Aorta (tissue), 5 donors: ENCODE data around the gene SRC. TPM values are rescaled to one million over a fixed set of nuclear protein-coding genes. Genes with fewer than 3 reads are reported as not detected.

Experiments
- ATAC-seq: fragments of 200-7000 bp; cut with Tn5 transposase; one replicate; pipeline ENCODE4 v1.9.1; 2022; ENCODE audit warnings: moderate library complexity; ENCODE audit not compliant: low FRiP score
- DNase-seq, 2 donors: peaks; one replicate each; pipeline ENCODE4 v3.0.0-alpha.2; 2020
- H3K27ac ChIP-seq, 2 donors: one replicate each; pipeline ENCODE4 v1.5.1; 2013; ENCODE audit warnings: low read length in 2 of 2, mild to moderate bottlenecking in 2 of 2, moderate library complexity in 2 of 2, control low read depth in 1 of 2, inconsistent platforms in 1 of 2, low read depth in 1 of 2
- H3K27me3 ChIP-seq, 2 donors: one replicate each; pipeline ENCODE4 v1.6.1; 2013; ENCODE audit warnings: control low read depth in 1 of 2, low read length in 1 of 2, mild to moderate bottlenecking in 1 of 2, moderate library complexity in 1 of 2; ENCODE audit not compliant: insufficient read depth in 2 of 2, control insufficient read depth in 1 of 2
- H3K36me3 ChIP-seq, 2 donors: one replicate each; pipeline ENCODE4 v1.6.1; 2013; ENCODE audit warnings: control low read depth in 1 of 2, low read length in 1 of 2, mild to moderate bottlenecking in 1 of 2; ENCODE audit not compliant: insufficient read depth in 2 of 2, control insufficient read depth in 1 of 2
- H3K4me1 ChIP-seq, 2 donors: one replicate each; pipeline ENCODE4 v1.6.1; 2013; ENCODE audit warnings: low read length in 2 of 2, control low read depth in 1 of 2, mild to moderate bottlenecking in 1 of 2, moderate library complexity in 1 of 2; ENCODE audit not compliant: insufficient read depth in 2 of 2, control insufficient read depth in 1 of 2
- H3K4me3 ChIP-seq, 2 donors: one replicate each; pipeline ENCODE4 v1.5.1; 2013; ENCODE audit warnings: low read length in 2 of 2, control low read depth in 1 of 2, mild to moderate bottlenecking in 1 of 2
- H3K9me3 ChIP-seq: one replicate; pipeline ENCODE4 v1.6.1; 2013; ENCODE audit warnings: mild to moderate bottlenecking, low read length; ENCODE audit not compliant: control insufficient read depth
- WGBS, 2 donors: extraction: QIAGEN DNeasy Blood & Tissue Kit; methylation state at CpG; one replicate each; pipeline ENCODE4 v1.1.7; 2013; 5-methylcytosine and 5-hydroxymethylcytosine counted together
- intact Hi-C, 2 donors: fragments of 100-400 bp; cut with DNase I; formaldehyde crosslinking; loops; one replicate each; pipeline versions ENCODE4 v1.14.2 to v1.15.0; 2022
- polyA plus RNA-seq, 2 donors: library from polyadenylated mRNA; stranded (reverse); fragments of 200-250 nt; gene quantifications; one replicate each; pipeline ENCODE4 v1.2.3, GENCODE V29; 2013
- total RNA-seq, 2 donors: library from RNA; stranded (reverse); fragmentation: NEBNext Ultra II Directional; extraction: Animal tissue kit (Norgen Biotek cat#: 25700); gene quantifications; one replicate each; pipeline ENCODE4 v1.2.1, GENCODE V29; 2021
- donor health status: healthy with polysubstance abuse.
- donor health status: Bipolar disorder and iron deficiency.
- donor health status: DM: no; HTN: no; CAD: no.
- donor health status: DM: no; HTN: no; CAD: no.
- donor health status: DM: yes; HTN: yes; CAD: no.

Gene SRC
- total and polyA plus RNA-seq, 4 donors = 16.7 to 72.4 (median 41.2) TPM

DNA sequence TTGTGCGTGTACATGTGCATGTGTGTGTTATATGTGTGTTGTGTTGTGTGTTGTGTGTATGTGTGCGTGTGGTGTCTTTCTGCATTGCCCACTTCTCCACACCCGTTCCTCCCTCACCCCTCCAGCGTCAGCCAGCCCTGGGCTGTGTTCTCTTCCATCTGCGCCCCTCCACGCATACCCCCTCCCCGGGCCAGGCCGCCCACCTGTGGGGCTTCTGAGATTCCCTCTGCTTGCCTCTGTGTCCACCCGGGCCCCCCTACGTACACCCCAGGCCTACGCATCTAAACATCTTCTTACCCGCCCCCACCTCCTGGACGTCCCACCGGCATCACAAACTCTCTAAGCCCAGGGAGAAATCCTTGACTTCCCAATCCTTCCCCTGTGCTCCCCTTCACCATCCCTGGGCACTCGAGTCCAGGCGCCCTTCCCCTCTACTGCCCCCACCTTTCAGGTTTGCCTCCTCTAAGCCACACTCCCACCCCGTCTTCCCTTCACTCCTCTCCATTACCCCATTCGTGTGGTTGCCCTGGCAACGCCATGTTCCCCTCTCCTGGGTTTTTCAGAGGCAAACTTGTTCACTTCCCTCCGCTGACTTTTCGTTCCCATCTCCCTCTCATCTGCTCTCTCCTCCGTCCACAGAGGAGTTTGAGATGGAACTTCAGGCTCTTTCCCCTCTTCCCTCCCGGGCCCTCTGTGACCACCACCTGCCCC lies 93.4 kb downstream of the SRC start:
- WGBS, 2 donors = 70 to 71% methylated on average over 22 to 23 of the region's 23 CpGs
- Histone ChIP-seq H3K27ac (no peak overlapping the region), H3K4me1 (no peaks in the 10 kb centered on the region), H3K36me3 (no peaks in the 10 kb centered on the region), H3K4me3 (no peak overlapping the region), H3K9me3 (no peaks in the 10 kb centered on the region), H3K27me3 (no peaks in the 10 kb centered on the region)
- DNase-seq = no peak
- intact Hi-C loops = no loop called here
- ATAC-seq = no peak

DNA sequence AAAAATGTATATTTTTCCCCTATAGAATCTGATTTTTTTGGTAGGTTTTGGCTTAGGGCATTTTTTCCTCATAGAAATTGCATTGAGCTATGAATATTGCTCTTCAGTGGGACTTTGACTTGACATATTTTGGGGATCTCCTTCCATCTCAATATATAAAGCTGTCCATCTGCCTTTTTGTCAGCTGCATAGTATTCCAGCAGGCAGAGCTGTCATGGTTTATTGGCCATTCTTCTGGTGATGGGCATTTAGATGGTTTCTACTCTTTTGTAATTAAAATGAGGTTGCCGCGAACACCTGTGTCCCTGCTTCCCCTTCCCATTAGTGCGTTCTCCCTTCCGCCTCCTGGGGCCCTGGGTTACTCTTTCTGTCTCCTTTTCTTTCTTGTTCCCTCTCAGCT lies 95.1 kb downstream of the SRC start:
- Histone ChIP-seq H3K4me1 (no peaks in the 10 kb centered on the region), H3K4me3 (no peak overlapping the region), H3K36me3 (no peaks in the 10 kb centered on the region), H3K27me3 (no peaks in the 10 kb centered on the region), H3K9me3 (no peaks in the 10 kb centered on the region), H3K27ac (no peak overlapping the region)
- intact Hi-C loops = no loop called here
- DNase-seq (no peak), ATAC-seq (no peak)
- 92 to 97% methylated on average over 4 of the region's 4 CpGs for WGBS, 2 donors

GRCh38 chr20:37442547-37442946 lies 96.6 kb downstream of the SRC start:
- 81% methylated on average over 1 of the region's 1 CpG for WGBS, 2 donors
- no peaks in the 10 kb centered on the region for H3K27me3 ChIP-seq
- intact Hi-C loops = no loop called here
- H3K4me1 ChIP-seq = no peaks in the 10 kb centered on the region
- H3K4me3 ChIP-seq = no peak overlapping the region
- DNase-seq (no peak), ATAC-seq (no peak)
- H3K9me3 ChIP-seq = no peaks in the 10 kb centered on the region
- H3K36me3 ChIP-seq = no peaks in the 10 kb centered on the region
- no peak overlapping the region for H3K27ac ChIP-seq

GRCh38 chr20:37442986-37443385 lies 97.0 kb downstream of the SRC start:
- no peaks in the 10 kb centered on the region for H3K36me3 ChIP-seq
- H3K4me3 ChIP-seq = no peak overlapping the region
- WGBS, 2 donors = 81 to 87% methylated on average over 3 of the region's 3 CpGs
- no peaks in the 10 kb centered on the region for H3K9me3 ChIP-seq
- DNase-seq (no peak), ATAC-seq (no peak)
- no peaks in the 10 kb centered on the region for H3K4me1 ChIP-seq
- intact Hi-C loops = no loop called here
- no peaks in the 10 kb centered on the region for H3K27me3 ChIP-seq
- H3K27ac ChIP-seq = no peak overlapping the region

DNA sequence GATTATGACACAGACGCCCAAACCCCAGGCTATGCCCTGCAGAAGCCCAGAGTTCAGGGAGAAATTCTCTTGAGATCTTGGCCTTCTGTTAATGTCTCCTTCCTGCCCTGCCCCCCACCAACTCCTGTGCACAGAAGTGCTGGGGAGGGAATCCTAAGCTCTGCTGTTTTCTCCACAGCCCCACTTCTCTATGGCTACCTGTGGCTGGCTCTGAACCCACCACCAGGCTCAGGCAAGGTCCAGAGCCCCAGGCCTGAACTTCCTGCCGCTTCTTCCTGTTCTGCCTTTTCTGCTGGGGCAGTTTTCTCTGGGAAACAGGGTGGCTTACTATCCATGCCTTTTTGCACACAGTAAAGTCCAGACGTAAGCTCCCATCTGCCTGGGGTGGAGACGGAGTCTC lies 97.7 kb downstream of the SRC start:
- no peak overlapping the region for H3K4me3 ChIP-seq
- H3K27ac ChIP-seq = no peak overlapping the region
- no peaks in the 10 kb centered on the region for H3K36me3 ChIP-seq
- no peaks in the 10 kb centered on the region for H3K9me3 ChIP-seq
- no peak for ATAC-seq
- intact Hi-C loops = no loop called here
- H3K4me1 ChIP-seq = no peaks in the 10 kb centered on the region
- WGBS, 2 donors = 86 to 88% methylated on average over 4 of the region's 4 CpGs
- H3K27me3 ChIP-seq = no peaks in the 10 kb centered on the region
- no peak for DNase-seq

- no peak overlapping the region for H3K4me3 ChIP-seq
- 77 to 82% methylated on average over 6 of the region's 6 CpGs for WGBS, 2 donors
- no peaks in the 10 kb centered on the region for H3K9me3 ChIP-seq
- ATAC-seq (no peak), DNase-seq (no peak)
- no peaks in the 10 kb centered on the region for H3K4me1 ChIP-seq
- intact Hi-C loops = no loop called here
- H3K27me3 ChIP-seq = no peaks in the 10 kb centered on the region
- no peaks in the 10 kb centered on the region for H3K36me3 ChIP-seq
- no peak overlapping the region for H3K27ac ChIP-seq
Measured at GRCh38 chr20:37445041-37445440, 99.1 kb downstream of the SRC start.

DNA sequence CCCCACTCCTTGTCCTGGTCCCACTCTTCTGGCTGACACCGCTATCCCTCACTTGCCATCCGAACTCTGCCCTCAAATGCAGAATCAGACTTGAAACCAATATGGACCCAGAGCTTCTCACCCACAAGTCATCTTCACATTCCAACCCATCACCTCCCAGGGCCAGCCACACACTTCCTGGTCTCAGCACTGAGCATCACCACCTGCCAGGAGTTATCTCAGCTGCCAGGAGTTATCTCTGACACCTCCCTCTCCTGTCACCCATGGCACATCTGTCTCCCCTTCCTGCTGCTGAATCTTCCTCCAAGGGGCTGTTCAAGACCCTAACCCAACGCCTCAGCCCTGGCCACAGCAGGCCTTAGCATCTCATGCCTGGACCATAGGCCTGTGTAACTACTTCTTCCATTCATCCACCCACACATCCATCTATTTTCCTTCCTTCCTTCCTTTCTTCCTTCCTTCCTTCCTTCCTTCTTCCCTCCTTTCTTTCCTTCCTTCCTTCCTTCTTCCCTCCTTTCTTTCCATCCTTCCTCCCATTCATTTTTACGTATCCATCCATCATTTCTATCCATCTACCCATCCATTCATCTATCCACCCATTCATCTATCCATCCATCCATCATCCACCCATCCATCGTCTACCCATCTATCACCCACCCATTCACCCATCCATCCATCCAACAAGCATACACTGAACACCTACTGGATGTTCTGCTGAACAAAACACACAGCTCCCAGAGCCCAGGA lies 100.5 kb downstream of the SRC start:
- WGBS, 2 donors = 76 to 86% methylated on average over 5 of the region's 5 CpGs
- no peak for ATAC-seq
- DNase-seq = no peak

DNA sequence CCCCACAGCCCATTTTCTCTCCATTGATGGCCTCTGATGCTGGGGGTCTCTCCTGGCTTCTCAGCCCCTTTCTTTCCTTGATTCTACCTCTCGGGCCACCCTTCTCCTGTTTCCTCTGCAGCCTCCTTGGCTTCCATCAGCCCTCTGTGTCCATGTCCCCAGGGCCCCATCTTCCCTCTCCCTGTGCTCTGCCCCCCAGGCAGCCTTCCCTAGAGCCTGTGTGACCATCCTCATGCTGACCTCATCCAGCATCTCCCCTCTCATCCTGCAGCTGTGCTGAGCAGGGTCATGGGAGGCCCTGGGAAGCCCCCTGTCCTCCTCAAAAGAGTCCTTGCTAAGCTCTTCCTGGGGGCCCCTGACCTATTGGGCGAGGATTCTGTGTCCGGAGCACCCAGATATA lies 101.7 kb downstream of the SRC start:
- DNase-seq = no peak

More for the DNA sequence above, 100.5 kb downstream of the SRC start:
- Histone ChIP-seq H3K4me1 (no peaks in the 10 kb centered on the region), H3K27me3 (no peaks in the 10 kb centered on the region), H3K36me3 (no peaks in the 10 kb centered on the region), H3K27ac (no peak overlapping the region), H3K4me3 (no peak overlapping the region), H3K9me3 (no peaks in the 10 kb centered on the region)
- intact Hi-C loops = no loop called here

GRCh38 chr20:37449276-37449675 lies 103.3 kb downstream of the SRC start:
- no peaks in the 10 kb centered on the region for H3K27me3 ChIP-seq
- intact Hi-C loops = no loop called here
- no peak for DNase-seq
- no peaks in the 10 kb centered on the region for H3K36me3 ChIP-seq
- ATAC-seq = no peak
- 82% methylated on average over 12 of the region's 12 CpGs for WGBS, 2 donors
- H3K9me3 ChIP-seq = peaks cover 3% of the 10 kb centered on the region
- H3K4me1 ChIP-seq = no peaks in the 10 kb centered on the region
- no peak overlapping the region for H3K4me3 ChIP-seq
- H3K27ac ChIP-seq = no peak overlapping the region

More for the DNA sequence above, 101.7 kb downstream of the SRC start:
- intact Hi-C loops = no loop called here
- no peak for ATAC-seq
- Histone ChIP-seq H3K27me3 (no peaks in the 10 kb centered on the region), H3K4me3 (no peak overlapping the region), H3K27ac (no peak overlapping the region), H3K36me3 (no peaks in the 10 kb centered on the region), H3K9me3 (no peaks in the 10 kb centered on the region), H3K4me1 (no peaks in the 10 kb centered on the region)
- WGBS, 2 donors = 89 to 91% methylated on average over 3 of the region's 3 CpGs
